ENCODE data around the gene SLC10A7. TPM values are rescaled to one million over a fixed set of nuclear protein-coding genes. Genes with fewer than 3 reads are reported as not detected.

Gene SLC10A7
- total and polyA plus RNA-seq, 2 of the 13 experiments (the other 11 are each of a cell fraction or from before 2014, with no cell fraction given), result 18.5 to 18.8 TPM

GRCh38 chr4:146507632-146508031, 14.1 kb downstream of the SLC10A7 start:
- Histone ChIP-seq H3K4me3 (replicated peaks in 1 of 3; ENCODE audit: insufficient read depth in 1 of 3, low read depth in 2 of 3, low read length in 3 of 3) (no peak overlapping the region), H3K9ac (ENCODE audit: insufficient read depth, low read depth, low read length) (no peak overlapping the region), H3K27me3 (ENCODE audit: control insufficient read depth in 1 of 2, insufficient read depth in 2 of 2, low read length in 2 of 2) (no peaks in the 10 kb centered on the region), H3K79me2 (ENCODE audit: insufficient read depth, low read length) (no peaks in the 10 kb centered on the region), H3K4me2 (ENCODE audit: low read depth, low read length) (no peak overlapping the region), H3K4me1 (ENCODE audit: insufficient read depth, low read length) (no peaks in the 10 kb centered on the region), H3K27ac (ENCODE audit: extremely low read length, insufficient read depth, low read length) (no peak overlapping the region), H2AFZ (ENCODE audit: low read length) (no peak overlapping the region), H3K9me3 (ENCODE audit: low read length) (no peaks in the 10 kb centered on the region), H3K36me3 (replicated peaks in 1 of 2; ENCODE audit: control insufficient read depth in 1 of 2, insufficient read depth in 2 of 2, low read length in 2 of 2) (no peaks in the 10 kb centered on the region; a peak in 2 of 5 replicates), H4K20me1 (ENCODE audit: insufficient read depth, low read length) (no peaks in the 10 kb centered on the region)
- 98% methylated on average over 2 of the region's 2 CpGs for WGBS (ENCODE audit: low lambda C conversion rate)
- CTCF ChIA-PET (ENCODE audit: low intra/inter-chr PET ratio, low total read pairs), result no interaction called here
- TF ChIP-seq ERF (CRISPR knock-in tag; IDR thresholded peaks at IDR 0.05) (no peak), CEBPB (IDR thresholded peaks at IDR 0.05; ENCODE audit: borderline replicate concordance, low read depth, low read length) (peak; percentile 29; the same call in 1 of the 2 replicates)
- intact Hi-C loops (cut with micrococcal nuclease; ENCODE audit: unreplicated experiment) (loop anchor here (5.0 kb wide), 1 partner anchor 160 kb away; no protein-coding TSS in a partner anchor), in situ Hi-C loops (cut with HindIII; ENCODE audit: extremely low pct_ligation_motif_present, low pct_unique_long_range_greater_than_20kb) (no loop called here)
- BruUV-seq (replicated peaks), result no TSS peak
- DNase-seq (ENCODE audit: low spot score) (no peak), FAIRE-seq (no peak), ATAC-seq (no peak)
- POLR2A ChIA-PET, result no interaction called here

DNA sequence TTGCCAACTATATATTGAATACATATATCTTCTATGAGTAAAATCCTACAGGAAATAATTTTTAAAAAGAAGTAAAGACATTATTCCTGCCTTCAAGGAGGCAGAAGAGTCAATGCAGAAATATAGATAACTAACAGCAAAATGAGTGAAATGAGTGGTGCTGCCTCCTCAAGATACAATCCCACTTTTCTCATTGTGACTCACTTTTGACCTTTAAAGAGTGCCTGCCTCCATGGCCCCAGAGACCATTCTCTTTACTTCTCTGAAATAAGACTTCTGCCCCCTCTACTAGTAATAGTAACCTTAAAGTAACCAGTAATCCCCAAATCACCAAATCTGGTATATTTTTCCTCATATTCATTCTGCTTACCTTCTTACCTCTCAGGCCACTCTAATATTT, 15.5 kb downstream of the SLC10A7 start:
- Histone ChIP-seq H3K9me3 (ENCODE audit: low read length) (no peaks in the 10 kb centered on the region), H3K9ac (ENCODE audit: insufficient read depth, low read depth, low read length) (no peak overlapping the region), H3K79me2 (ENCODE audit: insufficient read depth, low read length) (no peaks in the 10 kb centered on the region), H3K36me3 (replicated peaks in 1 of 2; ENCODE audit: control insufficient read depth in 1 of 2, insufficient read depth in 2 of 2, low read length in 2 of 2) (no peaks in the 10 kb centered on the region; a peak in 2 of 5 replicates), H4K20me1 (ENCODE audit: insufficient read depth, low read length) (no peaks in the 10 kb centered on the region), H3K27me3 (ENCODE audit: control insufficient read depth in 1 of 2, insufficient read depth in 2 of 2, low read length in 2 of 2) (no peaks in the 10 kb centered on the region), H2AFZ (ENCODE audit: low read length) (no peak overlapping the region), H3K4me2 (ENCODE audit: low read depth, low read length) (no peak overlapping the region), H3K27ac (ENCODE audit: extremely low read length, insufficient read depth, low read length) (no peak overlapping the region), H3K4me3 (replicated peaks in 1 of 3; ENCODE audit: insufficient read depth in 1 of 3, low read depth in 2 of 3, low read length in 3 of 3) (no peak overlapping the region), H3K4me1 (ENCODE audit: insufficient read depth, low read length) (no peaks in the 10 kb centered on the region)
- DNase-seq (ENCODE audit: low spot score) (no peak), FAIRE-seq (no peak), ATAC-seq (no peak)
- BruUV-seq (replicated peaks), result no TSS peak
- intact Hi-C loops (cut with micrococcal nuclease; ENCODE audit: unreplicated experiment), result loop anchor here (5.0 kb wide), 1 partner anchor 159 kb away; no protein-coding TSS in a partner anchor
- TF ChIP-seq SMC3 (IDR thresholded peaks at IDR 0.05; ENCODE audit: low read length), result no peak
- no peak for TF ChIP-seq ZNF138 (CRISPR knock-in tag; IDR thresholded peaks at IDR 0.05; ENCODE audit: low read depth)
- TF ChIP-seq, protein P1, sequence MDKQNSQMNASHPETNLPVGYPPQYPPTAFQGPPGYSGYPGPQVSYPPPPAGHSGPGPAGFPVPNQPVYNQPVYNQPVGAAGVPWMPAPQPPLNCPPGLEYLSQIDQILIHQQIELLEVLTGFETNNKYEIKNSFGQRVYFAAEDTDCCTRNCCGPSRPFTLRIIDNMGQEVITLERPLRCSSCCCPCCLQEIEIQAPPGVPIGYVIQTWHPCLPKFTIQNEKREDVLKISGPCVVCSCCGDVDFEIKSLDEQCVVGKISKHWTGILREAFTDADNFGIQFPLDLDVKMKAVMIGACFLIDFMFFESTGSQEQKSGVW (CRISPR knock-in tag; IDR thresholded peaks at IDR 0.05; ENCODE audit: borderline replicate concordance), result no peak
- TF ChIP-seq MTA3 (CRISPR knock-in tag; IDR thresholded peaks at IDR 0.05), result no peak
- TF ChIP-seq, protein P2, sequence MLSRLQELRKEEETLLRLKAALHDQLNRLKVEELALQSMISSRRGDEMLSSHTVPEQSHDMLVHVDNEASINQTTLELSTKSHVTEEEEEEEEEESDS (CRISPR knock-in tag; IDR thresholded peaks at IDR 0.05; ENCODE audit: borderline replicate concordance), result no peak
- TF ChIP-seq ZNF335 (CRISPR knock-in tag; IDR thresholded peaks at IDR 0.05), result no peak
- TF ChIP-seq NFRKB (IDR thresholded peaks at IDR 0.05), result no peak
- no peak for TF ChIP-seq SETDB1 (CRISPR knock-in tag; IDR thresholded peaks at IDR 0.05; ENCODE audit: borderline replicate concordance)
- no peak for TF ChIP-seq NPAS2 (CRISPR knock-in tag; IDR thresholded peaks at IDR 0.05; ENCODE audit: borderline replicate concordance)
- in situ Hi-C loops (cut with HindIII; ENCODE audit: extremely low pct_ligation_motif_present, low pct_unique_long_range_greater_than_20kb), result no loop called here
- ChIA-PET POLR2A (no interaction called here), CTCF (ENCODE audit: low intra/inter-chr PET ratio, low total read pairs) (no interaction called here)

Measured in HepG2 (cell line).